ENCODE results near the gene SPNS1.

DNA sequence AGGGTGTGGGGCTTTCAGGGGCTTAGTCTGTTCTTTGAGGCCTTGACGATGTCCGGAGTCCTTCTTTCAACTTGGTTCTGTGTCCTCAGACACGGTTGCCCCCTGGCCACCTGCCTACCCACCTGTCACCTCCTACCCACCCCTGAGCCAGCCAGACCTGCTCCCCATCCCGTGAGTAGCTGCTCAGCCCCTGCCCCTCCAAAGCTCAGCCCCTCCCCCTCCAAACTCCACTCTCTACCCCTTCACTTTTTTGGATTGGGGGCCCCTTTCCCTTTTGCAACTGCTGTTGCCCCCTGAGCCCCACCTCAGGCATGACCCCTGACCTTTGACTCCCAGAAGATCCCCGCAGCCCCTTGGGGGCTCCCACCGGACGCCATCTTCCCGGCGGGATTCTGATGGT, 11.5 kb downstream of the SPNS1 start:
- TF ChIP-seq GATA3 (IDR thresholded peaks at IDR 0.05; ENCODE audit: low read depth, low read length) (no peak), GATA2 (IDR thresholded peaks at IDR 0.05; ENCODE audit: low read depth, low read length) (no peak)
